Astrocyte (in vitro differentiated cells and primary cell): ENCODE results near the gene LRRC28. TPM values are rescaled to one million over a fixed set of nuclear protein-coding genes. Genes with fewer than 3 reads are reported as not detected.
A peak's percentile ranks its signal among the peaks of the same experiment; 100 is the strongest.

ENCODE experiments used
- DNase-seq: peaks from one replicate; pipeline ENCODE4 v3.0.0-alpha.2; 2010; ENCODE audit warnings: low read depth
- FAIRE-seq: peaks from 2 replicates; lab custom pipeline; 2011; peaks lifted over from hg19 to GRCh38; lab: Jason Lieb, UNC
- H2AFZ ChIP-seq: 2 replicates; pipeline ENCODE4 v1.6.0; 2012; ENCODE audit warnings: low read depth, low read length, inconsistent platforms
- H3K27ac ChIP-seq: 2 replicates; pipeline ENCODE4 v1.5.1; 2011; ENCODE audit warnings: low read depth, low read length, inconsistent platforms
- H3K27me3 ChIP-seq: 2 replicates; pipeline ENCODE4 v1.6.0; 2011; ENCODE audit warnings: low read length, inconsistent platforms; ENCODE audit not compliant: insufficient read depth
- H3K36me3 ChIP-seq: 2 replicates; pipeline ENCODE4 v1.5.1; 2011; ENCODE audit warnings: low read length, inconsistent platforms; ENCODE audit not compliant: insufficient read depth
- H3K4me1 ChIP-seq: 2 replicates; pipeline ENCODE4 v1.5.1; 2011; ENCODE audit warnings: low read length, inconsistent platforms; ENCODE audit not compliant: insufficient read depth
- H3K4me2 ChIP-seq: 2 replicates; pipeline ENCODE4 v1.6.0; 2012; ENCODE audit warnings: low read length, inconsistent platforms
- H3K4me3 ChIP-seq: 2 replicates; pipeline ENCODE4 v1.5.1; 2011; ENCODE audit warnings: low read depth, mild to moderate bottlenecking, low read length, inconsistent platforms; ENCODE audit not compliant: insufficient read depth
- H3K79me2 ChIP-seq: 2 replicates; pipeline ENCODE4 v1.6.0; 2012; ENCODE audit warnings: mild to moderate bottlenecking, low read length, inconsistent platforms; ENCODE audit not compliant: insufficient read depth
- H3K9ac ChIP-seq: 2 replicates; pipeline ENCODE4 v1.6.0; 2012; ENCODE audit warnings: mild to moderate bottlenecking, low read length, inconsistent platforms
- H3K9me3 ChIP-seq: 2 replicates; pipeline ENCODE4 v1.5.1; 2012; ENCODE audit warnings: low read depth, mild to moderate bottlenecking, low read length, inconsistent platforms; ENCODE audit not compliant: insufficient read depth
- H4K20me1 ChIP-seq: 2 replicates; pipeline ENCODE4 v1.6.0; 2012; ENCODE audit warnings: low read length, inconsistent platforms; ENCODE audit not compliant: insufficient read depth
- H3K27ac Mint-ChIP-seq: one replicate; pipeline ENCODE4 v1.8.0; 2021; ENCODE audit warnings: mild to moderate bottlenecking, mixed read lengths; ENCODE audit not compliant: unreplicated experiment
- H3K27me3 Mint-ChIP-seq: one replicate; pipeline ENCODE4 v1.8.0; 2021; ENCODE audit warnings: low read depth, mixed read lengths; ENCODE audit not compliant: unreplicated experiment
- H3K36me3 Mint-ChIP-seq: one replicate; pipeline ENCODE4 v1.8.0; 2021; ENCODE audit warnings: low read depth, mixed read lengths; ENCODE audit not compliant: unreplicated experiment
- H3K4me1 Mint-ChIP-seq: one replicate; pipeline ENCODE4 v1.8.0; 2021; ENCODE audit warnings: low read depth, mixed read lengths; ENCODE audit not compliant: unreplicated experiment
- H3K4me3 Mint-ChIP-seq: one replicate; pipeline ENCODE4 v1.8.0; 2021; ENCODE audit warnings: mild to moderate bottlenecking, moderate library complexity, mixed read lengths; ENCODE audit not compliant: unreplicated experiment
- H3K9me3 Mint-ChIP-seq: one replicate; pipeline ENCODE4 v1.8.0; 2021; ENCODE audit warnings: mild to moderate bottlenecking, mixed read lengths; ENCODE audit not compliant: unreplicated experiment
- EZH2 ChIP-seq: IDR thresholded peaks from 2 replicates; pipeline ENCODE4 v1.6.1; 2012; ENCODE audit warnings: mild to moderate bottlenecking, low read length, inconsistent platforms; ENCODE audit not compliant: insufficient read depth
- total RNA-seq: library from RNA; stranded (reverse); gene quantifications from 2 replicates; pipeline ENCODE4 v1.2.1, GENCODE V29; 2021
- TF ChIP-seq, protein P1 (sequence below): IDR thresholded peaks from 2 replicates; pipeline ENCODE4 v1.5.1; 2011; ENCODE audit warnings: low read depth, mild to moderate bottlenecking, inconsistent platforms, low read length, moderate library complexity; ENCODE audit not compliant: insufficient read depth

The LRRC28 gene
- total RNA-seq, 1 donor from 2014 or later: 28.1 TPM

DNA sequence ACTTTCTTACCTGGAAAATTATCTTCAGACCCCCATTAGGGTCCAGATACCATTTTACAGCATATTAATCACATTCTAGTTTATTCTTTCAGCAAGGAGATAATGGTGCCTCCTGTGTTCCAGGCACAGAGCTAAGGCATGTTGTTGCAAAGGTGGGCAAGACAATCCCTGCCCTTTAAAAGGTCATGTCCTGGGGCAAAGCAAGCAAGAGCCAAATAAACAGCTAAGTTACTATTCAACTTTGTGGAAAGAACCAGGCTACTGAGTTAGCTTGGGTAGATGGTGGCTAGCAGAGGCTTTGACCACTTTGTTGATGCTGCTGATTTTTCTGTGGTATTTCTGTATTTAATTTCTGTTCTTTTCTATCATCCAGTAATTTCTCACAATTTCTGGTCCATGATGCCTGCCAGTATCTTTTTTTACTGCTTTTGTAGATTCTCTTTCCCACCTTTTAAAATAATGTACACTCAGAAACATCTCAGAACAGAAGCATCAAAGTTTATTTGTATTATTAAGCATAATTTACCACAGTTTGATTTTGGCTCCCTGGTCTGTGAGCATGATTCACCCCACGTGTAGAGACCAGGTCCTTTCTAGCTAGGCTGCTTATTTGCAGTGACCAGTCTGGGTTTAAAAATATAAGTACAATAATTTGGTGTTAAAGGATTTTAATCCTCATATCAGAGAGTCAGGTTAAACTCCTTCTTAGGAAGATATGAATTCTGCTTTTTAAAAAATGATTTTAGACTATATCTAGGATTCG lies 71.5 kb downstream of the LRRC28 start:
- Histone ChIP-seq H2AFZ (no peak overlapping the region), H3K9me3 (no peaks in the 10 kb centered on the region), H3K36me3 (no peaks in the 10 kb centered on the region), H3K4me3 (no peak overlapping the region), H3K79me2 (no peaks in the 10 kb centered on the region), H3K4me1 (peaks cover 30% of the 10 kb centered on the region), H3K9ac (peak overlapping the region; percentile 26), H3K4me2 (peak overlapping the region; percentile 4), H3K27ac (peak overlapping the region; percentile 90), H4K20me1 (no peaks in the 10 kb centered on the region), H3K27me3 (no peaks in the 10 kb centered on the region)
- TF ChIP-seq EZH2: no peak
- TF ChIP-seq, protein P1, sequence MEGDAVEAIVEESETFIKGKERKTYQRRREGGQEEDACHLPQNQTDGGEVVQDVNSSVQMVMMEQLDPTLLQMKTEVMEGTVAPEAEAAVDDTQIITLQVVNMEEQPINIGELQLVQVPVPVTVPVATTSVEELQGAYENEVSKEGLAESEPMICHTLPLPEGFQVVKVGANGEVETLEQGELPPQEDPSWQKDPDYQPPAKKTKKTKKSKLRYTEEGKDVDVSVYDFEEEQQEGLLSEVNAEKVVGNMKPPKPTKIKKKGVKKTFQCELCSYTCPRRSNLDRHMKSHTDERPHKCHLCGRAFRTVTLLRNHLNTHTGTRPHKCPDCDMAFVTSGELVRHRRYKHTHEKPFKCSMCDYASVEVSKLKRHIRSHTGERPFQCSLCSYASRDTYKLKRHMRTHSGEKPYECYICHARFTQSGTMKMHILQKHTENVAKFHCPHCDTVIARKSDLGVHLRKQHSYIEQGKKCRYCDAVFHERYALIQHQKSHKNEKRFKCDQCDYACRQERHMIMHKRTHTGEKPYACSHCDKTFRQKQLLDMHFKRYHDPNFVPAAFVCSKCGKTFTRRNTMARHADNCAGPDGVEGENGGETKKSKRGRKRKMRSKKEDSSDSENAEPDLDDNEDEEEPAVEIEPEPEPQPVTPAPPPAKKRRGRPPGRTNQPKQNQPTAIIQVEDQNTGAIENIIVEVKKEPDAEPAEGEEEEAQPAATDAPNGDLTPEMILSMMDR: no peak
- Mint-ChIP-seq H3K4me1 (peaks cover 59% of the 10 kb centered on the region), H3K4me3 (no peak overlapping the region), H3K27me3 (no peaks in the 10 kb centered on the region), H3K9me3 (no peaks in the 10 kb centered on the region), H3K27ac (peak overlapping the region; percentile 99), H3K36me3 (peaks cover 3% of the 10 kb centered on the region)
- peak; percentile 31 for DNase-seq
- no peak for FAIRE-seq

DNA sequence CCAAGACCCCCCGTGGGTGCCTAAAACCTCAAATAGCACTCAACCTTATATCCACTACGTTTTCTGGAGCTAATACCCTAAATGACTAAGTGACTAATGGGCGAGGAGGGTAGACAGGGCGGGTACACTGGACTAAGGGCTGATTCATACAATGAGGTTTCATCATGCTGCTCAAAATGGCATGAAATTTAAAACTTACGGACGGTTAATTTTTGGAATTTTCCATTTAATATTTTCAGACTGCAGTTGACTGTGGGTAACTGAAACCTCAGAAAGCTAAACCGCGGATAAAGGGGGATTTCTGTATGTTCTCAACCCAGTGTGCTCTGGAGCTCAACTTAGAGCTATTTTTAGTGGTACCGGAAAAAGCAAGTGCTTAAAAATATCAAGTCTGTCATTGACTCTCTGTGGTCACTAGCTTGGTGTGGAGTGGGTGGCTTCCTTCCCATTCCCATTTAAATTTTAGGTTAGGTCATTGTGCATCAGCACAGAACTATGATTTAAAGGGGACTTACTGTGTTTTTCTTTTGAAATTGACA lies 72.9 kb downstream of the LRRC28 start:
- Histone ChIP-seq H2AFZ (no peak overlapping the region), H3K79me2 (no peaks in the 10 kb centered on the region), H3K9me3 (no peaks in the 10 kb centered on the region), H3K36me3 (no peaks in the 10 kb centered on the region), H4K20me1 (no peaks in the 10 kb centered on the region), H3K4me3 (peak overlapping the region; percentile 45), H3K9ac (peak overlapping the region; percentile 70), H3K27me3 (no peaks in the 10 kb centered on the region), H3K4me1 (peaks cover 30% of the 10 kb centered on the region), H3K27ac (peak overlapping the region; percentile 90), H3K4me2 (peak overlapping the region; percentile 83)
- peak; percentile 78 for FAIRE-seq
- peak; percentile 94 for DNase-seq
- peaks cover 3% of the 10 kb centered on the region for H3K36me3 Mint-ChIP-seq
- H3K9me3 Mint-ChIP-seq: no peaks in the 10 kb centered on the region
- peak overlapping the region; percentile 99 for H3K27ac Mint-ChIP-seq
- H3K27me3 Mint-ChIP-seq: no peaks in the 10 kb centered on the region
- peak overlapping the region; percentile 50 for H3K4me3 Mint-ChIP-seq
- TF ChIP-seq, protein P1: no peak
- peaks cover 69% of the 10 kb centered on the region for H3K4me1 Mint-ChIP-seq

DNA sequence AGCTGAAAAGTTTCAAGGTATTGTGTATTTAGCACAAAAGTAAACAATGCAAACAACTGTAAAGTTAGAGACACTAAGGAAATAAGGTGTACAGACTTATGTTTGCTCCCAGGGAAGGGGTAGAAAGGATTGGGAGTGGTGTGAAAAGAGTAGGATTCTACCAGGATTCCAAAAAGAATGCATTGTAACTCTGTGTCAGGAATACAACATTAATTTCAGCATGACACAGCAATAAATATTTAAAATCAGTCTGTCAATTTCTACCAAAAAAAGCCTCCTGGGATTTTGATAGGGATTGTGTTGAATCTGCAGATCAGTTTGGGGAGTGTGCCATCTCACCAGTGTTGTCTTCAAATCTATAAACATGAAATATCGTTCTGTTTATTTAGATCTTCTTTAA lies 73.4 kb downstream of the LRRC28 start:
- Histone ChIP-seq H4K20me1 (no peaks in the 10 kb centered on the region), H3K36me3 (no peaks in the 10 kb centered on the region), H3K4me3 (peak overlapping the region; percentile 45), H3K9me3 (no peaks in the 10 kb centered on the region), H3K4me1 (peaks cover 30% of the 10 kb centered on the region), H3K4me2 (peak overlapping the region; percentile 83), H3K27me3 (no peaks in the 10 kb centered on the region), H2AFZ (no peak overlapping the region), H3K79me2 (no peaks in the 10 kb centered on the region), H3K9ac (peak overlapping the region; percentile 70), H3K27ac (peak overlapping the region; percentile 90)
- FAIRE-seq (no peak), DNase-seq (no peak)
- Mint-ChIP-seq H3K36me3 (peaks cover 3% of the 10 kb centered on the region), H3K27me3 (no peaks in the 10 kb centered on the region), H3K9me3 (no peaks in the 10 kb centered on the region), H3K4me1 (peaks cover 69% of the 10 kb centered on the region), H3K4me3 (no peak overlapping the region), H3K27ac (peak overlapping the region; percentile 99)
- no peak for TF ChIP-seq EZH2
- TF ChIP-seq, protein P1: no peak
